Activated gamma-delta T cell treated with Interleukin-2 at 50 U/mL for 16 hours (primary cell): ENCODE data around the gene PDCD1.
A peak's percentile ranks its signal among the peaks of the same experiment; 100 is the strongest.
"Not testable (repeated sequence)": the region's sequence is repeated elsewhere in the genome, so short reads cannot be mapped to it uniquely, and the experiment has no call there.

Source experiments
- DNase-seq: peaks from one replicate; pipeline ENCODE4 v3.0.0-alpha.2; 2020

PDCD1 gene

DNA sequence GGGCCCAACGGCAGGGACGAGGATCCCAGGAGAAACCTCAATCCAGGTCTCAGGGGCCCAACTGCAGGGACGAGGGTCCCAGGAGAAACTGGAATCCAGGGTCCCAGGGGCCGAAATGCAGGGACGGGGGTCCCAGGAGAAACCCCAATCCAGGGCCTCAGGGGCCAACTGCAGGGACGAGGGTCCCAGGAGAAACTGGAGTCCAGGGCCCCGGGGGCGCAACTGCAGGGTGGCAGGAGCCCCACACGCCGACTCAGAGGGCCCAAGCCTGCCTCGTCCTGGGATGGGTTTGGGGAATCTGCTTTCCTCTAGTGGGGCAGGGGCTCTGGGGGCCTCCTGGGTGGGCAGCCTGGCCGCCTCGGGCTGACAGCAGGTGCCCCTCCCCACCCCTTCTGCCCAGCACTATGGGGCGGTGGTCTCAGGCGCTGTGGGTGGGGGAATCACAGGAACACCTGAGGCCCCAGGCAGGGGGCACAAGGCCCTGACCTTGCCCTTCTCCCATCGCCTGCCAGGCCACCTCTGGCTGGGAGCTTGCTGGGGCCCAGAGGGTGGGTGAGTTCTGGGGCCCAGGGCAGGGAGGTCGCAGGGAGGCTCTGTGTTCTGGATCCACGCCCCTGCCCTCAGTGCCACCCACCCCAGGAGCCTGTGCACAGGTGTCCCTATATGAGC, 18.0 kb upstream of the PDCD1 start:
- no peak for DNase-seq

DNA sequence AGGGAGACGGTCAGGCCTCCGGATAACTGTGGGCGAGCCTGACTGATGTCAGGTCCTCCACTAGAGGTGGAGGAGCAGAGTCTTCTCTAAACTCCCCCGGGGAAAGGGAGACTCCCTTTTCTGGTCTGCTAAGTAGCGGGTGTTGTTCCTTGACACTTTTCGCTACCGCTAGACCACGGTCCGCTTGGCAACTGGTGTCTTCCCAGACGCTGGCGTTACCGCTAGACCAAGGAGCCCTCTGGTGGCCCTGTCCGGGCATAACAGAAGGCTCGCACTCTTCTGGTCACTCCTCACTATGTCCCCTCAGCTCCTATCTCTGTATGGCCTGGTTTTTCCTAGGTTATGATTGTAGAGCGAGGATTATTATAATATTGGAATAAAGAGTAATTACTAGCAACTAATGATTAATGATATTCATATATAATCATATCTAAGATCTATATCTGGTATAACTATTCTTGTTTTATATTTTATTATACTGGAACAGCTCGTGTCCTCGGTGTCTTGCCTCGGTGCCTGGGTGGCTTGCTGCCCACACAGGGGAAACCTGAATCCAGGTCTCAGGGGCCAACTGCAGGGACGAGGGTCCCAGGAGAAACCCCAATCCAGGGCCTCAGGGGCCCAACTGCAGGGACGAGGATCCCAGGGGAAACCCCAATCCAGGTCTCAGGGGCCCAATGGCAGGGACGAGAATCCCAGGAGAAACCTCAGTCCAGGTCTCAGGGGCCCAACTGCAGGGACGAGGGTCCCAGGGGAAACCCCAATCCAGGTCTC, 17.2 kb upstream of the PDCD1 start:
- not testable (repeated sequence) for DNase-seq

DNA sequence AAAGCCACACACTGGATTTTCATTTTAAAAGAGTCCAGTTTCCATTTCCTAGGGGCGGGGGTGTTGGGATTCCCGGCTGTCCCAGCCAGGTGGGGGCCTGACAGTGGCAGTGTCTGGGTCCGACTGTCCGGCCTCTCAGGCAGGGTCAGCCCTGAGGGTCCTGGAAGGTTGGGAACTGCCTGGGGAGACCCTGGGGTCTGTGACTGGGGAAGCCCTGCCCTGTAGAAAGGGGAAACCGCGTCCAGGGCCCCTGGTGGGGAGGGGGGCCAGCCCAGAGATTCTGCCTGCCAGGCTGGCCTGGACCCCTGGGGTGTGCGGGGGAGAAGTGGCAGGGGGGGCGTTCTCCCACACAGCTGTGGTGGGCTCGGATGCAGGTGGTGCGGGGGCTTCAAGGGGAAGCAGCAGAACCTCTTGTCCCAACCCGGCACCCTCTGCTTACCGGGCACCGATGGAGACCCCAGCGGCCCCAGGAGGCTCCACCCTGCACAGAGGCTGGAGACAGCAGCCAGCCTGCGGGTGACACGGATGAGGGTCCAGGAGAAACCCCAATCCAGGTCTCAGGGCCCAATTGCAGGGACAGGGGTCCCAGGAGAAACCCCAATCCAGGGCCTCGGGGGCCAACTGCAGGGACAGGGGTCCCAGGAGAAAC, 15.7 kb upstream of the PDCD1 start:
- no peak for DNase-seq

DNA sequence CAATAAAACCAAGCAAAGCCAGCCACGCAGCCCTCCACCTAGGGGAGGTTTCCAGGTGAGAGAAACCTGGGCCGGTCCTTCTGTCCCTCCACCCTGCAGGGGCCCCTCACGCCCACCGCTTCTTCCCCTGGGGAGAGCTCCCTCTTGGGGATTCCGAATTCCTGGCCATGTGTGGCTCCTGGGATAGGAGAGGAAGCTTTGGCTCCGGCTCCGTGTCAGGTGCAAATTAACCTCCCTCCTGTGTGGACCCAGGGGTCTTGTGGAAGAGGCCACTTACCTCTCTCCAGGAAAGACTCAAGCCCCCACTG, 15.1 kb upstream of the PDCD1 start:
- no peak for DNase-seq

DNA sequence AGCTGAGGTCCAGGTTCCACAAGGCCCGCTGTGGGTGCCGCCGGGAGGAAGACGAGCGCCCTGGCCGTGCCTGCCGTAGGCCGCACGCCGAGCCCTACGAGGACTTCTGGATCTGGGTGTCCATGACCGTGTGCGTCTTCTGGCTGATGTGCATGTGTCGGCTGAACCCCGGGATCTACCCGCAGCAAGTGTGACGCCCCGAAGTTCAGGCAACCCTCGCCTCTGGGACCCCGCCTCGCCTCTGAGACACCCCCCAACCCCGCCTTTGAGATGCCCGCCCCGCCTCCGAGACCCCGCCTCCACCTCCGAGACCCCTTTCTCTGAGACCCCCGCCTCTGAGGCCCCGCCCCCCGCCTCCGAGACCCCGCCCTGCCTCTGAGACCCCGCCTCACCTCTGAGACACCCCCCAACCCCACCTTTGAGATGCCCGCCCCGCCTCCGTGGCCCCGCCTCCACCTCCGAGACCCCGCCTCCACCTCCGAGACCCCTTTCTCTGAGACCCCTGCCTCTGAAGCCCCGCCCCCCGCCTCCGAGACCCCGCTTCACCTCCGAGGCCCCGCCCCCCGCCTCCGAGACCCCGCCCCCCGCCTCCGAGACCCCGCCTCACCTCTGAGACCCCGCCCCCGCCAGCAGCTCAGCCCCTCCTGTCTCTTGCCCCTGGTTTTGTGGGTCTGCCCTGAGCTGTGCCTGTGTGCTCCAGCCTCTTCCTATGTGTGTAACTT, 14.5 kb upstream of the PDCD1 start:
- no peak for DNase-seq

DNA sequence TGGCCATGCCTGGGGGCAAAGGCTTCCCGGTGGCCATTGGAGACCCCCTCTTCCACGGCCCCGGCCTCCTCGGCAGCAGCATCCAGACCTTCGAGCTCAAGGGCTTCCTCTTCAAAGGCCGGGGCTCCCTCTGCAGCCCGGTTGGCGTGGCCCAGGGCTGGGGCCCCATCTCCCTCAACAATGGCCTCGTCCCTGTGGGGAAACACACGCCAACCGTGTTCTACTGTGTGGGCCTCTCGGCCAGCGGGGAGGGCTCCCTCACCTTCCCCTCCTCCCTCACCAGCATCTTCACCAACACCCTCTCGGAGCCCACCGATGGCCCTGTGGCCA, 13.6 kb upstream of the PDCD1 start:
- DNase-seq: no peak

DNA sequence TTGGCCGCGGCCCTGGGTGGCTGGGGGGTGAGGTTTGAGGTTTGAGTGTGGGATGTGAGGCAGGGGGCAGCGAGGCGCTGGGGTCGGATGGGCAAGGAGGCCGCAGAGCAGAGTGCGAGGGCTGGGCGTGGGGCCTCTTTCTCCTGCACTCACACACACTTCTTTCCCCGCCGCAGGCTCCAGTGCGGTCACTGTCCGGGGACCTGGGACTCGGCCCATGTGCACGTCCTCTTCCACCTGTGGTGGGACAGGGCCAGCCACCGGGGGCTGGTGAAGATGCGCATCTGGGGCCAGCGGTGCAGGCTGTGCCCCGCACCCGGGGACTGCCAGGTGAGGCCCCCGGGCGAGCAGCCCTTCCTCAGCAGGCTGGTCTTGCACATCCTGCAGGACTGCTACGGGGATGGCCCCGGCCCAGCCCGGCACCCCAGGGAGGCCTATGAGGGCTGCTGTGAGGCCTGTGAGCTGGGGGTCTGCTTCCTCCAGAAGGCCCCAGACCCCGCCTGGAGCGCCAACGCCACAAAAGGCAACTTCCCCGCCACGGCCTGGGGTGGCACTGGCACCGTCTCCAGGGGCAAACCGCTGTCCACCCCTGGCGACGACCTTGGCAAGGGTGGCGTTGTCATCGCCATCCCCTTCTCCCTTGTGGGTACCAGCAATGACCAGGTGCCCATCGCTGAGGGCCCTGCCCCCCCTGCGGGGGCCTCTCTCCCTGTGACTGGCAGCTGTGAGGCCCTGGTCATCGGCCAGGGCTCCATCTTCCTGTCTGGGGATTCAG, 13.0 kb upstream of the PDCD1 start:
- DNase-seq: no peak

DNA sequence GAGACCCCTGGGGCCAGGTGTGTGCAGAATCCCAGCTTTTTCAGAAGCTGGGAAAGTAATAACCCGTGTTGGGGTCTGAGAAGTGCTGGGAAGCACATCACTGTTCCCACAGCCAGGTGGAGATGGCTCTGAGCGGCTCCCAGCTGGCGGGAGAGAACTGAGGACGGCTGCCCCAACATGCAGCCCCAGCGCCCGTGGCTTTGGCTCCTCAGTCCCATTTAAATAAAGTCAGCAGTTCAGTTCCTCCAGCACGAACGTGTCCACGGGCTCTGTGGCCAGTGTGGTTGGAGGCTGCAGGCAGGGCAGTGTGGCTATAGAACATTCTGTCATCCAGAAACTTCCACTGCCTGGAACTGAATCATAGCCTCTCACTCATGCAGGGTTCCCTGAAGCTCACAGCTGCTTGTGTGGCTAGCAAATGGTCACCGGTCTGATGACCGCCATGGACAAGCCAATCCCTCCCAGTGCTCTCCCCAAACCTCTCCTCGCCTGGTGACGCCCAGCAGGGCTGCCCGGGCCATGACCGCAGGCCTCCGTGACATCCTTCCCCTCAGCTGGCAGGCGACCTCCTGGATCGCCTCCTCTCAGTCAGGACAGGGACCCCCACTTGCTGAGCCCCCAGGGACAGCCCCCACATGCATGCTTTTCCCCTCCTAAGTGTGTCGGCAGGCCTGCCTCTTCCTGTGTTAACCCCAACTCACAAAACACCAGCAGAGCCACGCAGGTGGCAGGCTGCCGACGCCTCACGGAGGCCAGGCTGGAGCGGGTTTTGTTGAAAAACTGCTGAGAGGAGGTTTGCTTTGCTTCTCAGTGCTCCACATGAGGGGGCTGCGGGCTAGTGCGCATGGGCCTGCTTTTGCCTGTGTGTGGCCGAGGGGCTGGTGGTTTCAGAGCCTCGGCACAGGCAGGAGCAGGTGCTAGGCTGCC, 12.2 kb upstream of the PDCD1 start:
- DNase-seq: peak; percentile 68

DNA sequence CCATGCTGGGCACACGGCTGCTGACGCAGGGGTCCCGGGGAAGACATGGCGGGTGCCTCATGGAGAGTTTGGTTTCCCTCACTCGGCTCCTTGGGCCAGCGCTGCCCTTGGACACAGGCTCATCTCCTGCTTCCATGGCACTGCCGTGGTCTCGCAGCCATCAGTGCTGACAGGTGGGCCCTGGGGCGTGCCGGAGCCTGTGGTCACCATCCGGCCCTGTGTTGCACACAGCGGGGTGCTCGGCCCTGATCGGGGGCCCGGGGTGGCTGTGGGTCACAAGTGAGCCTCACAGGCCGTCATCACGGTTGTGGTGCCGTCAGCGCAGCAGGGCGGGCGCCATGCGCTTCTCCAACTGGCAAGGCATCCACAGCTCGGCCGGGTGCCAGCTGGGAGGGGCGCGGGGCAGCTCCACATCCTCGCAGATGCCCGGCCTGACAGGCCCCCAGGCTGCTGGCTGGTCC, 11.4 kb upstream of the PDCD1 start:
- DNase-seq: no peak

DNA sequence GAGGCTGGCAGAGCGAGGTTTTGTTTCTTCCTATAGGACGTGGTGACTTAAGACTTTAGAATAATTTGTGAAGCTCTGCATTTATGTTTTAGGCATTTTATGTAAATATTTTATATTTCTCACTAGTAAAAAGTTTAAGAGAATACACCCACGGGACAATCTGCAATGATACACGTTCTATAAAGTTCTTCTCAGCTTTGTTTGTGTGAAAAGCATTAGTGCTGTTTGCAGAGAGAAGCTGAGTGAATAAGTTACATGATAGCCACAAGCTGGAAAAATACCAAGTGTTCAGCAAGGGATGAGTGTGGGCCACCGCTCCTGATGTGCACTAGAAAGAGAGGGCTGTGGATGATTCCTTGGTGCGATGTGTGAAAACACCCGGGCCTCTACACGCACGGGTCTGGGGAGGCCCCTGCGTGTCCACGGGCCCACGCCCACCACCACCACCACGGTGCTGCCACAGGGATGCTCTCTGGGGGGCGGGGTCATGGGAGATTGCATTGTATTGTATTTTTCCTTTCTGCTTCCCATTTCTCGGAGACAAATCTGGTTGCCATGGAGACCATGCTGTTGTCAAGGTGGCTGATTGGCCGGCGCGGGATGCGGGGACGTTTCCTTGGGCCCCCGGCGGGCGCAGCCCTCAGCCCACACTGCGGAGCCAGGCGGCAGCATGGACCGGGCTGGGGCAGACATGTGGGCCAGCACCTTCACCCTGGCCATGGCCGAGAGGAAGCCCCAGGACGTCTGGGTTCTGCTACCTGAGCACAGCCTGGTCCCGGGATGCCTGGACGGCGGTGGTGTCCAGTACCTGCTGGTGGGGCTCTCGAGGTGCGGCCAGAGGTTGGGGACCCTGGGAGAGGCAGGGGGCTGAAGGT, 10.6 kb upstream of the PDCD1 start, which contains the start of gene RTP5:
Gene RTP5 (plus strand): TSS at position 643 of the 875 bp plus-strand sequence. CDS start 28 bp downstream, at position 671.
- no peak for DNase-seq

DNA sequence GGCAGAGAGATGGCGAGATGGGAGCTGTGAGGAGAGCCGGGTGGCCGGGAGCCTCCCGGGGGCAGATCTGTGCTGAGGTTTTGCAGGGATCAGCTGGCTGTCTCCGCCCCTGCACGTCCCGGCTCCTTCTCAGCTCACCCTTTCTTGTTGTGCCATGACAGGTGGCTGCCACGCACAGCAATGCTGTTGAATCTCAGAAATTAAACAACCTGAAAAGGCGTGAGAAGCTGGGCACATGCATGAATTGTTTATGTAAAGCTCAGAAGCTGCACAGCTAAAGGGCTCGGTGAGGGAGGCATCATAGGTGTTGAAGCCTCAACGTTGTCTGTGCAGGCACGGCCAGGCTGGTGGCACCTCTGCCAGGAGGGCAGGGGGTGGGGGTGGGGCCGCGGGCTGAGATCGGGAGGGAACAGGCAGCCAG, 10.0 kb upstream of the PDCD1 start:
- DNase-seq: peak; percentile 48

DNA sequence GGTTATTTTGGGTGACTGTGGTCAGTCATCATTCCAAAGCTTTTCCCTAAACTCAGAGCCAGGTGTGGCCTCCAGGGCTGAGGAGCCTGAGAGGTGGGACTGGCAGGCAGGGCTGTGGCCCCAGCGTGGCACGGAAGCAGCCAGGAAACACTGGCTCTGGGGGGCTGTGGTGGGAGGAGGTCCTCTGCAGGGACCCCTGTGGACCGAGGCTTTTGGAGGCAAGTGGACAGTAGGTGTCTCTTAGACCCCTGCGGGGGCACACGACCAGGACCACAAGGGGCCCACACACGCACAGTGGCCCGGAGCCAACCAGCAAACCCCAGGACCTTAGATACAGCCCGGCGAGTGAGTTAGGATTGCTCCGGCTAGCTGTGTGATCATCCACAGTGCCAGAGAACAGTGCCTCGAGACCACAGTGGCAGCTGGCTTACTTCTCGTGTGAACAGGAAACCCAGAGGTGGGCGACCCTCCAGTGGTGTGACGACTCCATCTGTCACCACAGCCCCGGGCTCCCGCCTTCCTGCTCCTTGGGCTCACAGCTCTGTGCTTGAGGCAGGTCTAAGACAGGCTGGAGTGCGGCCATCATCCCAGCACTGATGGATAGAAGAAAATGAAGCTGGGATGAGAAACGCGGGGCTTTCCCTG, 9.2 kb upstream of the PDCD1 start:
- peak; percentile 75 for DNase-seq

DNA sequence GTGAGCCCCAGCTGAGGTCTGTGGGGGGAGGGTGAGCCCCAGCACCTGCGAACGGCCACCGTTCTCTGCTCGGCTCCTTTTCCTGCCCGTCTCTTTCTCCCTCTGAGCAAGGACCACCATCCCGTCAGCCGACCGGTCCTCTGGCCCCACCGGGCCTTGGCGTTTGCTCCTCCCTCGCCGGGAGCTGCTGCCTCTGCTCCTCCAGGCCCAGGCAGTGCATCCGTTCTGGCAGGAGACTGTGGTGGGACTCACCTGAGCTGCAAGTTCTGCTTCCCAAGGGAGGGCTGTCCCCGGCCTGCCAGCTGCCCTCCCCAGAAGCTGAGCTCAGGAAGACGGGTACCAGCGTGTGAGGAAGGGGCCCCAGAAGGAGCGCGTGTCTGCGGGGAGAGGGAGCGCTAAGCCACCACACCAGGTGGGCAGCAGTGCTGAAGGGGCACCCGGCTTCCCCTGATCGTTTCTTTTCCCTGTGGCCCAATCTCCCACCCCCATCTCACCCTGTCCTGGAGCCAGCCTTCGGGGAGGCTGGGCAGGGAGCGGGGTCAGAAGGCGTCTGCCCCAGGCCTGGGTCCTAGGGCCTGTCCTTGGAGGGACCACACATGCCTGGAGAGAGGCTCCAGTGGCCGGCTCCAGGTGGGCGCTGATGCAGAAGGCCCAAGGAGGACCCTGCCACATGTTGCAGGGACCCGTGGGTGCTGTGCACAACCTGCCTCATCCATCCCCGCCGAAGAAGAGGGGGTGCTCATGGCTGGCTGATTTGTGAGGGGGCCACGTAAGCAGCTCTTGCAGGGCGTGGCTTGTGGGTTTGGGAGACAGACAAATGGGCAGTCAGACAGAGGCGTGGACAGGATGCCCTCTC, 8.3 kb upstream of the PDCD1 start:
- no peak for DNase-seq

DNA sequence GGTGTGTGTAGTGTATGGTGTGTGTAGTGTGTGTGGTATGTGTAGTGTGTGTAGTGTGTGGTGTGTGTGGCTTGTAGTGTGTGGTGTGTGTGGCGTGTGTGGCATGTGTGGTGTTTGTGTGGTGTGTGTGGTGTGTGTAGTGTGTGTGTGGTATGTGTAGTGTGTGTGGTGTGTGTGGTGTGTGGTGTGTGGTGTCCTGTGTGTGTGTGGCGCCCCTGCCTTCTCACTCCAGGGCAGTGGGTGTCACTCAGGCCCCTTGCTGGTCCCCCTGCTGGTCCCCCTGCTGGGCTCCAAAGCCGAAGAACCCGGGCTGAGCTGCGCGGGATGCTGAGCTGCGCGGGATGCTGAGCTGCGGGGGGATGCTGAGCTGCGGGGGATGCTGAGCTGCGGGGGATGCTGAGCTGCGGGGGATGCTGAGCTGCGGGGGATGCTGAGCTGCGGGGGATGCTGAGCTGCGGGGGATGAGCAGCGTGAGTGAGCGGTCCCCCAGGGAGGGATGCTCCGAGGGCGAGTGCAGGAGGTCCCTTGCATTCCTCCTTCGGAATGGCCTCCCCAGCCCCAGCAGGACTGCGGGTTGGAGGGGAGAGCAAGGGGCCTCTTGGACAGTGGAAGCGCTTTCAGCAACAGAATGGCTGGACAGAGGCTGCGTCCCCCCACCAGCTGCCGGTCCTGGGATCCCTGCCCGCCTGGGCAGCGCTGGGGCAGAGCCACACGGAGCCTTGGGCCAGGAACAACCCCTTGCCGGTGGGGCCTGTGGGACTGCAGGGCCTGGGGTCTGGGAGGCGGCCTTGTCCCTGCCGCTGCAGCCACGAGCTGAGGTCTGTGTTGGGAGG, 7.5 kb upstream of the PDCD1 start:
- no peak for DNase-seq

DNA sequence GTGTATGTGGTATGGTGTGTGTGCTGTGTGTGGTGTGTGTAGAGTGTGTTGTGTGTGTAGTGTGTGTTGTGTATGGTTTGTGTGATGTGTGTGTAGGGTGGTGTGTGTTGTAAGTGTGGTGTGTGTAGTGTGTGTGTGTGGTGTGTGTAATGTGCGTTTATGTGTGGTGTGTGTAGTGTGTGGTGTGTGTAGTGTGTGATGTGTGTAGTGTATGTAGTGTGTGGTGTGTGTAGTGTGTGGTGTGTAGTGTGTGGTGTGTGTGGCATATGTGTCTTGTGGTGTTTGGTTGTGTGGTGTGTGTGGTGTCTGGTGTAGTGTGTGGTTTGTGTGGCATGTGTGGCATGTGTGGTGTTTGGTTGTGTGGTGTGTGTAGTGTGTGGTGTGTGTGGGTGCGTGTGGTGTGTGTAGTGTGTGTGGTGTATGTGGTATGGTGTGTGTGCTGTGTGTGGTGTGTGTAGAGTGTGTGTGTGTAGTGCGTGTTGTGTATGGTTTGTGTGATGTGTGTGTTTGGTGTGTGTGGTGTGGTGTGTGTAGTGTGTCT, 6.8 kb upstream of the PDCD1 start:
- DNase-seq: no peak

DNA sequence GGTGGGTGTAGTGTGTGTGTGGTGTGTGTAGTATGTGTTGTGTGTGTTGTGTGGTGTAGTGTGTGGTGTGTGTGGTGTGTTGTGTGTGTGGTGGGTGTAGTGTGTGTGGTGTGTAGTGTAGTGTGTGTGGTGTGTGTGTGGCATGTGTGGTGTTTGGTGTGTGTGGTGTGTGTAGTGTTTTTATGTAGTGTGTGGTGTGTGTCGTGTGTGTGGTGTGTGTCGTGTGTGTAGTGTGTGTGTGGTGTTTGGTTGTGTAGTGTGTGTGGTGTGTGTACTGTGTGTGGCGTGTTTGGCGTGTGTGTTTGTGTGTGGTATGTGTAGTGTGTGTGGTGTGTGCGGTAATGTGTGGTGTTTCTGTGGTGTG, 6.1 kb upstream of the PDCD1 start:
- DNase-seq: no peak

DNA sequence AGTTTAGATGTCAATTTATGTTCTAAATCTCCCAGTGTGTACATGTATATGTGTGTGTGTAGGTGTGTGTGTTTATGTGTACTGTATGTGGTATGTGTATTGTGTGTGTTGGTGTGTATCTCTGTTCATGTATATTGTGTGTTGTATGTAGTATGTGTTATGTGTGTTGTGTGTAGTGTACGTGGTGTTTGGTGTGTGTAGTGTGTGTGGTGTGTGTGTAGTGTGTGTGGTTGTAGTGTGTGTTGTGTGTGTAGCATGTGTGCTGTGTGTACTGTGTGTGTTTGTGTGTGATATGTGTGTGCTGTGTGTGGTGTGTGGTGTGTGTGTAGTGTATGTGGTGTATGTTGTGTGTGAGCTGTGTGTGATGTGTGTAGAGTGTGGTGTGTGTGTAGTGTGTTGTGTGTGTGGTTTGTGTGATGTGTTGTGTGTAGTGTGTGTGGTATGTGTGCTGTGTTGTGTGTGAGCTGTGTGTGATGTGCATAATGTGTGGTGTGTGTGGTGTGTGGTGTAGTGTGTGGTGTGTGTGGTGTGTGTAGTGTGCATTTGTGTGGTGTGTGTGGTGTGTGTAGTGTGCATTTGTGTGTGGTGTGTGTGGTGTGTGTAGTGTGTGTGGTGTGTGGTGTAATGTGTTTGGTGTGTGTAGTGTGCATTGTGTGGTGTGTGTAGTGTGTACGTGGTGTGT, 5.6 kb upstream of the PDCD1 start:
- DNase-seq: no peak
